K562 (cell line): ENCODE measurements around the gene PDE4A. TPM values are rescaled to one million over a fixed set of nuclear protein-coding genes. Genes with fewer than 3 reads are reported as not detected.

Experiments used
- CTCFL ChIP-seq: IDR thresholded peaks from 2 replicates; pipeline ENCODE4 v1.6.1; 2011; ENCODE audit warnings: borderline replicate concordance, low read depth, mild to moderate bottlenecking, moderate library complexity, low read length; ENCODE audit not compliant: insufficient read depth, poor library complexity, severe bottlenecking
- EGR1 ChIP-seq: fragments of 450-650 bp; conservative IDR thresholded peaks from 2 replicates; pipeline ENCODE4 v1.6.1; 2017; ENCODE audit warnings: mild to moderate bottlenecking
- ILK ChIP-seq: fragments of 450-650 bp; IDR thresholded peaks from 2 replicates; pipeline ENCODE4 v1.6.1; 2016; ENCODE audit warnings: missing genetic modification characterization, low read depth, mild to moderate bottlenecking, missing compliant biosample characterization, moderate library complexity, borderline replicate concordance
- polyA plus RNA-seq, 8 experiments: library from polyadenylated mRNA; depleted of rRNA in 4 of 8; stranded (reverse) in 5 of 8; unstranded in 3 of 8; fragments of >200 nt; fragmentation: Nextera tagmentation in 2 of 8; fragmentation: Illumina TruSeq in 1 of 8; extraction: Ambion mirVana in 2 of 8; extraction: Trizol in 1 of 8; gene quantifications; 2 replicates each; pipeline versions ENCODE4 v1.2.1 to v1.2.3, GENCODE V29; 2011 to 2014; ENCODE audit warnings: inconsistent platforms in 1 of 8, missing spikeins in 1 of 8
- total RNA-seq, 7 experiments: library from RNA; depleted of rRNA in 6 of 7; stranded (reverse); fragments of >200 nt in 6 of 7; fragmentation: Illumina TruSeq in 2 of 7; extraction: Trizol in 2 of 7; gene quantifications; 2 replicates each; pipeline versions ENCODE4 v1.2.1 to v1.2.3, GENCODE V29; 2011 to 2021; ENCODE audit warnings: low replicate concordance in 1 of 7
- TF ChIP-seq, protein P1 (sequence below), 2 experiments: fragments of 450-650 bp; conservative IDR thresholded peaks; 2 replicates each; pipeline ENCODE4 v1.6.1; 2017; ENCODE audit warnings: mild to moderate bottlenecking in 2 of 2, moderate library complexity in 2 of 2

PDE4A gene
- total and polyA plus RNA-seq, 9 of the 15 experiments (the other 6 are each of a cell fraction or from before 2014, with no cell fraction given): 0.66 to 26.9 (median 4.6) TPM

- TF ChIP-seq, protein P1, sequence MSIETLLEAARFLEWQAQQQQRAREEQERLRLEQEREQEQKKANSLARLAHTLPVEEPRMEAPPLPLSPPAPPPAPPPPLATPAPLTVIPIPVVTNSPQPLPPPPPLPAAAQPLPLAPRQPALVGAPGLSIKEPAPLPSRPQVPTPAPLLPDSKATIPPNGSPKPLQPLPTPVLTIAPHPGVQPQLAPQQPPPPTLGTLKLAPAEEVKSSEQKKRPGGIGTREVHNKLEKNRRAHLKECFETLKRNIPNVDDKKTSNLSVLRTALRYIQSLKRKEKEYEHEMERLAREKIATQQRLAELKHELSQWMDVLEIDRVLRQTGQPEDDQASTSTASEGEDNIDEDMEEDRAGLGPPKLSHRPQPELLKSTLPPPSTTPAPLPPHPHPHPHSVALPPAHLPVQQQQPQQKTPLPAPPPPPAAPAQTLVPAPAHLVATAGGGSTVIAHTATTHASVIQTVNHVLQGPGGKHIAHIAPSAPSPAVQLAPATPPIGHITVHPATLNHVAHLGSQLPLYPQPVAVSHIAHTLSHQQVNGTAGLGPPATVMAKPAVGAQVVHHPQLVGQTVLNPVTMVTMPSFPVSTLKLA (conservative IDR thresholded peaks at IDR 0.05): no peak
- no peak for TF ChIP-seq CTCFL
- TF ChIP-seq EGR1: peak; percentile 81
- TF ChIP-seq ILK (tag): no peak
Observed at GRCh38 chr19:10517760-10518443, 97.6 kb downstream of the PDE4A start (continued).
